ENCODE measurements around the gene RAD51B. TPM values are rescaled to one million over a fixed set of nuclear protein-coding genes. Genes with fewer than 3 reads are reported as not detected.

RAD51B gene
- total RNA-seq, 1 experiment from 2014 or later, result 16.7 TPM

DNA sequence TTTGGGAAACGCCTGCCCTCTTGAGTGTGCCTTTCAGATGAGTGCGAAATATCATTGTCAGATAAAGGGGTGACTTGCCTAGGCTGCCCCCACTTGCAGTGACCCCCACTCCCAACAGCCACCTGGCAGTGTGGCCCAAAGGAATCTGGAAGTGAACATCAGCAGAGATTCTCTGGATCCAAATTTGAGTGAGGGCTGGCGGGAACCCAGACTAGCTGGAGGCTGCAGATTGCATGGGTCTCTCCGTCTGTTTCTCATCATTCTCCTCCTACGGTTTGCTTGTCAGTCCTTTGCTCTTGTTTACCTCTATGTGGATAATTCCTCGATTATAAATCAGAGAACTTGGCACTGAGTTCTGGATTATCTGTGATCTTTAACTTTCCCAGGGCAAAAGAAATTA is 692.5 kb downstream of the RAD51B start:
- DNase-seq, result no peak
- no peaks in the 10 kb centered on the region for H4K20me1 ChIP-seq (ENCODE audit: control insufficient read depth, insufficient read depth, insufficient read length)
- no peaks in the 10 kb centered on the region for H3K79me2 ChIP-seq (ENCODE audit: insufficient read depth, low read length)

More for the DNA sequence above, 692.5 kb downstream of the RAD51B start:
- no peaks in the 10 kb centered on the region for H3K4me1 ChIP-seq (ENCODE audit: insufficient read depth, low read length)
- no peak overlapping the region for H4K8ac ChIP-seq (replicated peaks; ENCODE audit: insufficient read length, low read depth, low read length)
- no peak overlapping the region for H3K27ac Mint-ChIP-seq
- no peak overlapping the region for H3K4me2 ChIP-seq (ENCODE audit: insufficient read depth, insufficient read length, low read length)
- no peak overlapping the region for H3K18ac ChIP-seq (ENCODE audit: insufficient read length, low read depth, low read length)
- H2BK20ac ChIP-seq (ENCODE audit: low read depth, low read length, poor library complexity, severe bottlenecking), result no peak overlapping the region
- no peaks in the 10 kb centered on the region for H3K27me3 ChIP-seq (ENCODE audit: insufficient read depth, low read length)
- no peaks in the 10 kb centered on the region for H3K36me3 Mint-ChIP-seq (ENCODE audit: insufficient read depth in 1 of 3, low read depth in 3 of 3)
- H3K9ac ChIP-seq (ENCODE audit: extremely low read depth, insufficient read length, low read length), result no peak overlapping the region
- H3K4ac ChIP-seq (ENCODE audit: low read depth, low read length), result no peak overlapping the region
- no peak overlapping the region for H3K14ac ChIP-seq (ENCODE audit: insufficient read depth, low read length)
- no peaks in the 10 kb centered on the region for H3K79me1 ChIP-seq (ENCODE audit: insufficient read depth, low read depth, low read length, poor library complexity, severe bottlenecking)
- no peak overlapping the region for H3K27ac ChIP-seq (ENCODE audit: insufficient read length, low read depth, low read length)
- H2BK15ac ChIP-seq (ENCODE audit: low read depth, low read length), result no peak overlapping the region
- no peak for TF ChIP-seq CTCF (conservative IDR thresholded peaks at IDR 0.05)
- no peak overlapping the region for H2BK120ac ChIP-seq (ENCODE audit: low read depth, low read length, poor library complexity, severe bottlenecking)
- no peaks in the 10 kb centered on the region; a peak in 1 of 5 replicates for H3K9me3 Mint-ChIP-seq
- H3K23me2 ChIP-seq (ENCODE audit: insufficient read length, low read depth, low read length, poor library complexity, severe bottlenecking), result no peaks in the 10 kb centered on the region
- H3K4me3 Mint-ChIP-seq, result no peak overlapping the region
- H2AK5ac ChIP-seq (ENCODE audit: insufficient read length, low read length), result no peak overlapping the region
- peaks cover 2 to 3% of the 10 kb centered on the region in 2 experiments; a peak in 3 of 4 replicates for H3K4me1 Mint-ChIP-seq
- no peaks in the 10 kb centered on the region for H3K27me3 Mint-ChIP-seq (ENCODE audit: low read depth)
- no peak overlapping the region for H4K91ac ChIP-seq (ENCODE audit: insufficient read length, low read depth, low read length)
- no peak overlapping the region for H2BK12ac ChIP-seq (ENCODE audit: insufficient read length, low read depth, low read length)
- no CpG with 5 or more reads among the region's 6 CpGs for WGBS (ENCODE audit: extremely low coverage, insufficient read length, low lambda C conversion rate)
- no peak overlapping the region for H3K56ac ChIP-seq (ENCODE audit: insufficient read length, low read depth, low read length)
- H2AFZ ChIP-seq (ENCODE audit: low read length), result no peak overlapping the region
- H4K5ac ChIP-seq (ENCODE audit: insufficient read length, low read depth, low read length), result no peak overlapping the region
- no peak overlapping the region for H3K23ac ChIP-seq (ENCODE audit: insufficient read length, low read depth, low read length)
- H2BK5ac ChIP-seq (ENCODE audit: insufficient read length, low read length), result no peak overlapping the region
- no peak overlapping the region for H3T11ph ChIP-seq (ENCODE audit: low read length)
- H3K9me3 ChIP-seq (ENCODE audit: control insufficient read depth, low read depth, low read length), result no peaks in the 10 kb centered on the region
